Measurements from ENCODE around the gene TRIM49D1.
"Not testable (repeated sequence)": the region's sequence is repeated elsewhere in the genome, so short reads cannot be mapped to it uniquely, and the experiment has no call there.

TRIM49D1 gene, protein sequence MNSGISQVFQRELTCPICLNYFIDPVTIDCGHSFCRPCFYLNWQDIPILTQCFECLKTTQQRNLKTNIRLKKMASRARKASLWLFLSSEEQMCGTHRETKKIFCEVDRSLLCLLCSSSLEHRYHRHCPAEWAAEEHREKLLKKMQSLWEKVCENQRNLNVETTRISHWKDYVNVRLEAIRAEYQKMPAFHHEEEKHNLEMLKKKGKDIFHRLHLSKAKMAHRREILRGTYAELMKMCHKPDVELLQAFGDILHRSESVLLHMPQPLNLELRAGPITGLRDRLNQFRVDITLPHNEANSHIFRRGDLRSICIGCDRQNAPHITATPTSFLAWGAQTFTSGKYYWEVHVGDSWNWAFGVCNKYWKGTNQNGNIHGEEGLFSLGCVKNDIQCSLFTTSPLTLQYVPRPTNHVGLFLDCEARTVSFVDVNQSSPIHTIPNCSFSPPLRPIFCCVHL

DNA sequence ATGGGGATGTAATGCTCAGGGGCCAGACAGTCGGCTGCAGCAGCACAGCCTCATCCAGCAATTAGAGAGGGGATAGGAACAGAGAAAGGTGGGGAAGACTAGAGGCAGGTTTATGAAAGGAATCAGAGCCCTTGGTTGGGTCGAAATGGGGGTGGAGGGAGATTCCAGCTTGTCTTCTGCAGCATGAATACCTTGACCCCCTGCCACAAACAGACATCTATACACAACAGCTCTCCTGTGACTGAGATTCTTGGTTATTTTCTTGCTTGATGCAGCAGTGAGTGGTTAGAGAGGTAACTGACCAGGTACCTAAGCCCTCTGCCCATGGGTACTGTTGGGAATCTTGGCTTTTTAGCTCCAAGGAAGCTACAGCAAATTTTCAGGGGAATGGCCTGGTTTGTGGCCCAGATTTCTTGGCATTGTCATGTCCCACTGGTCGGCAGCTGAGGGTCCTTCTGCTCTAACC lies at the start of gene TRIM49D1:
TRIM49D1 (minus strand) TSS at position 51 of the 466 bp plus-strand sequence. CDS start 4,535 bp downstream, outside the sequence.
- DNase-seq (ENCODE audit: low read depth in 2 of 2), result no peak

- DNase-seq (ENCODE audit: low read depth in 2 of 2), result not testable (repeated sequence)
Measured at GRCh38 chr11:89965737-89966136, 43.7 kb upstream of the TRIM49D1 start, which contains the start of gene TRIM64. Gene TRIM64, plus strand, starts transcription at chr11:89966037. Its CDS starts 2,467 bp downstream, at chr11:89968504.

GRCh38 chr11:89960833-89961232 lies 38.8 kb upstream of the TRIM49D1 start:
- DNase-seq (ENCODE audit: low read depth in 2 of 2), result not testable (repeated sequence)

- DNase-seq (ENCODE audit: low read depth in 2 of 2), result not testable (repeated sequence)
Measured at GRCh38 chr11:89923764-89924163, 1.7 kb upstream of the TRIM49D1 start, which contains the start of gene TRIM49D2. Gene TRIM49D2, plus strand, starts transcription at chr11:89924064. Its CDS starts 2,698 bp downstream, at chr11:89926762.

DNA sequence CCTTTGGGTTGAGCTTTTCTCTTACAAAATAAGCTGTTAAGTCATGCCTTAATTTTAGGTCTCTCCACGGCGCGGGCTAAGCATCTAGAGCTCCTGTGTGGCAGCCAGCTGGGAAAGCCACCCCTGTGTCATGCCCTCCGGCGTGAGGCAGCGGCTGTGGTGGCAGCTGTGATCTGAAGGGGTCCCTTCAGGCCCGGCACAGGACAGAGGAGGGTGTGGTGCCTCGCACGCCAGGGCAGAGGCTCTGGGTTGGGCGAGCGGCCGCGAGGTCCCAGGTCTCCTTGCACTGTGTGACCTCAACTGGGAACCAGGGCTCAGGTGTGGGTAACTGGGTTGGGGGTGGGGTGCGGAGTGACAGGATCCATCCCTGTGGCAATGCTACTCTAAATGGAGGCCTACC lies 21.2 kb downstream of the TRIM49D1 start:
- not testable (repeated sequence) for DNase-seq (ENCODE audit: low read depth in 2 of 2)

- not testable (repeated sequence) for DNase-seq (ENCODE audit: low read depth in 2 of 2)
Measured at GRCh38 chr11:89893245-89893644, 28.8 kb downstream of the TRIM49D1 start.

DNA sequence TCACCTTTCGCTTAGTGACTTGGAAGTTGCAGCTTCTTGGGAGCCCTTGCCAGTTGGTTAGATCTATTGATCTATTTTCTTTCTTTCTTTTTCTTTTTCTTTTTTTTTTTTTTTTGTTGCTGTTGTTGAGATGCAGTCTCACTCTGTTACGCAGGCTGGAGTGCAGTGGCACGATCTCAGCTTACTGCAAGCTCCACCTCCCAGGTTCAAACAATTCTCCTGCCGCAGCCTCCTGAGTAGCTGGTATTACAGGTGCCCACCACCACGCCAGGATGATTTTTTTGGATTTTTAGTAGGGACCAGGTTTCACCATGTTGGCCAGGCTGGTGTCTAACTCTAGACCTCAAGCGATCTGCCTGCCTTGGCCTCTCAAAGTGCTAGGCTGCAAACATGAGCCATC lies 44.5 kb downstream of the TRIM49D1 start:
- not testable (repeated sequence) for DNase-seq (ENCODE audit: low read depth in 2 of 2)

GRCh38 chr11:89872588-89872987 lies 49.5 kb downstream of the TRIM49D1 start:
- not testable (repeated sequence) for DNase-seq (ENCODE audit: low read depth in 2 of 2)

- DNase-seq (ENCODE audit: low read depth in 2 of 2), result not testable (repeated sequence)
Measured at GRCh38 chr11:89865223-89865622, 56.8 kb downstream of the TRIM49D1 start.

- DNase-seq (ENCODE audit: low read depth in 2 of 2), result not testable (repeated sequence)
Measured at GRCh38 chr11:89863906-89864704, 57.9 kb downstream of the TRIM49D1 start.
